Kidney epithelial cell (primary cell): ENCODE measurements around the gene RBM42. TPM values are rescaled to one million over a fixed set of nuclear protein-coding genes. Genes with fewer than 3 reads are reported as not detected.
"Not testable (repeated sequence)": the region's sequence is repeated elsewhere in the genome, so short reads cannot be mapped to it uniquely, and the experiment has no call there.

ENCODE experiments used
- DNase-seq: peaks from one replicate; pipeline ENCODE4 v3.0.0-alpha.2; 2010; ENCODE audit warnings: low read depth
- H3K27me3 ChIP-seq: 2 replicates; pipeline ENCODE4 v1.6.0; 2011; ENCODE audit warnings: low read length; ENCODE audit not compliant: control insufficient read depth, insufficient read depth
- H3K36me3 ChIP-seq: 2 replicates; pipeline ENCODE4 v1.5.1; 2011; ENCODE audit warnings: low read length; ENCODE audit not compliant: control insufficient read depth, insufficient read depth
- H3K4me3 ChIP-seq: 2 replicates; pipeline ENCODE4 v1.5.1; 2011; ENCODE audit warnings: low read depth, mild to moderate bottlenecking, control low read depth, low read length
- CTCF ChIP-seq: IDR thresholded peaks from 2 replicates; pipeline ENCODE4 v1.5.1; 2011; ENCODE audit warnings: mild to moderate bottlenecking, moderate library complexity, low read length, control low read depth, inconsistent platforms; ENCODE audit not compliant: insufficient read depth, poor library complexity, severe bottlenecking
- total RNA-seq: library from RNA; depleted of rRNA; stranded (reverse); fragments of >200 nt; gene quantifications from 2 replicates; pipeline ENCODE4 v1.2.3, GENCODE V29; 2015

The RBM42 gene
- total RNA-seq, result 115 and 121 TPM in 2 replicates

GRCh38 chr19:35628565-35629331 is at the start of gene RBM42:
Gene RBM42 (plus strand): TSS chr19:35629036. CDS start chr19:35629154, 118 bp downstream.
- peak; percentile 96 for DNase-seq
- Histone ChIP-seq H3K4me3 (peak within 1 kb of the TSS; percentile 100), H3K36me3 (peaks cover 3% of the 10 kb centered on the region), H3K27me3 (no peaks in the 10 kb centered on the region)
- TF ChIP-seq CTCF, result no peak

GRCh38 chr19:35582760-35583159 is 46.1 kb upstream of the RBM42 start:
- no peak for TF ChIP-seq CTCF
- Histone ChIP-seq H3K27me3 (no peaks in the 10 kb centered on the region), H3K4me3 (no peak overlapping the region), H3K36me3 (no peaks in the 10 kb centered on the region)
- no peak for DNase-seq

- no peak for DNase-seq
- TF ChIP-seq CTCF, result no peak
- H3K27me3 ChIP-seq, result no peaks in the 10 kb centered on the region
- H3K36me3 ChIP-seq, result no peaks in the 10 kb centered on the region
- H3K4me3 ChIP-seq, result no peak within 1 kb of the TSS
Observed at GRCh38 chr19:35585848-35586247, 43.0 kb upstream of the RBM42 start, which contains the start of gene PMIS2. Gene PMIS2 (plus strand): TSS chr19:35586173. CDS start chr19:35586260, 87 bp downstream.

- DNase-seq, result no peak
- Histone ChIP-seq H3K27me3 (no peaks in the 10 kb centered on the region), H3K4me3 (no peak overlapping the region), H3K36me3 (no peaks in the 10 kb centered on the region)
- TF ChIP-seq CTCF, result no peak
Observed at GRCh38 chr19:35587321-35587720, 41.5 kb upstream of the RBM42 start.

- Histone ChIP-seq H3K36me3 (no peaks in the 10 kb centered on the region), H3K27me3 (no peaks in the 10 kb centered on the region)
- TF ChIP-seq CTCF, result no peak
Observed at GRCh38 chr19:35590875-35591274, 38.0 kb upstream of the RBM42 start.

GRCh38 chr19:35592226-35592625 is 36.6 kb upstream of the RBM42 start:
- no peaks in the 10 kb centered on the region for H3K36me3 ChIP-seq
- DNase-seq, result no peak
- peak; percentile 40 for TF ChIP-seq CTCF

More at GRCh38 chr19:35590875-35591274, 38.0 kb upstream of the RBM42 start:
- DNase-seq, result no peak
- H3K4me3 ChIP-seq, result no peak overlapping the region

GRCh38 chr19:35595026-35595425 is 33.8 kb upstream of the RBM42 start:
- H3K27me3 ChIP-seq, DNase-seq, H3K36me3 ChIP-seq, H3K4me3 ChIP-seq: not testable (repeated sequence)

More at GRCh38 chr19:35592226-35592625, 36.6 kb upstream of the RBM42 start:
- no peak overlapping the region for H3K4me3 ChIP-seq
- no peaks in the 10 kb centered on the region for H3K27me3 ChIP-seq
